LNCAP (cell line): ENCODE data around the gene PML.
"Not testable (repeated sequence)": the region's sequence is repeated elsewhere in the genome, so short reads cannot be mapped to it uniquely, and the experiment has no call there.

Experiments
- CTCF ChIP-seq: fragments of 450-650 bp; IDR thresholded peaks from 2 replicates; pipeline ENCODE4 v1.5.1; 2017; ENCODE audit warnings: mild to moderate bottlenecking

PML gene

GRCh38 chr15:74053517-74053916, 59.0 kb downstream of the PML start:
- no peak for TF ChIP-seq CTCF

GRCh38 chr15:74053941-74054529, 59.5 kb downstream of the PML start:
- TF ChIP-seq CTCF: peak; percentile 63

- TF ChIP-seq CTCF: no peak
Measured at GRCh38 chr15:74055804-74056203, 61.3 kb downstream of the PML start.

GRCh38 chr15:74060251-74060650, 65.7 kb downstream of the PML start:
- no peak for TF ChIP-seq CTCF

GRCh38 chr15:74062236-74062635, 67.7 kb downstream of the PML start:
- no peak for TF ChIP-seq CTCF

- TF ChIP-seq CTCF: no peak
Measured at GRCh38 chr15:74062671-74063070, 68.2 kb downstream of the PML start.

- TF ChIP-seq CTCF: peak; percentile 43
Measured at GRCh38 chr15:74065684-74066411, 71.3 kb downstream of the PML start.

GRCh38 chr15:74082450-74082849, 87.9 kb downstream of the PML start, which contains the start of gene GOLGA6A:
Gene GOLGA6A, minus strand, starts transcription at chr15:74082550. Its CDS starts 41 bp downstream, at chr15:74082509.
- TF ChIP-seq CTCF: not testable (repeated sequence)
